Metanephros (tissue), 2 donors: ENCODE measurements around the gene SURF6. TPM values are rescaled to one million over a fixed set of nuclear protein-coding genes. Genes with fewer than 3 reads are reported as not detected.

Experiments
- small RNA-seq: library from RNA; depleted of rRNA; stranded (forward); fragments of <200 nt; gene quantifications from one replicate; pipeline ENCODE3, GENCODE V24; 2014; ENCODE audit warnings: low replicate concordance
- total RNA-seq: library from RNA; depleted of rRNA; stranded (reverse); fragments of >200 nt; gene quantifications from one replicate; pipeline ENCODE4 v1.2.3, GENCODE V29; 2014

The SURF6 gene
- total RNA-seq = 18.0 TPM

GRCh38 chr9:133335924-133336811, at the start of gene SURF6:
Gene SURF6, minus strand, starts transcription at chr9:133336188. Its CDS starts 56 bp downstream, at chr9:133336132.

DNA sequence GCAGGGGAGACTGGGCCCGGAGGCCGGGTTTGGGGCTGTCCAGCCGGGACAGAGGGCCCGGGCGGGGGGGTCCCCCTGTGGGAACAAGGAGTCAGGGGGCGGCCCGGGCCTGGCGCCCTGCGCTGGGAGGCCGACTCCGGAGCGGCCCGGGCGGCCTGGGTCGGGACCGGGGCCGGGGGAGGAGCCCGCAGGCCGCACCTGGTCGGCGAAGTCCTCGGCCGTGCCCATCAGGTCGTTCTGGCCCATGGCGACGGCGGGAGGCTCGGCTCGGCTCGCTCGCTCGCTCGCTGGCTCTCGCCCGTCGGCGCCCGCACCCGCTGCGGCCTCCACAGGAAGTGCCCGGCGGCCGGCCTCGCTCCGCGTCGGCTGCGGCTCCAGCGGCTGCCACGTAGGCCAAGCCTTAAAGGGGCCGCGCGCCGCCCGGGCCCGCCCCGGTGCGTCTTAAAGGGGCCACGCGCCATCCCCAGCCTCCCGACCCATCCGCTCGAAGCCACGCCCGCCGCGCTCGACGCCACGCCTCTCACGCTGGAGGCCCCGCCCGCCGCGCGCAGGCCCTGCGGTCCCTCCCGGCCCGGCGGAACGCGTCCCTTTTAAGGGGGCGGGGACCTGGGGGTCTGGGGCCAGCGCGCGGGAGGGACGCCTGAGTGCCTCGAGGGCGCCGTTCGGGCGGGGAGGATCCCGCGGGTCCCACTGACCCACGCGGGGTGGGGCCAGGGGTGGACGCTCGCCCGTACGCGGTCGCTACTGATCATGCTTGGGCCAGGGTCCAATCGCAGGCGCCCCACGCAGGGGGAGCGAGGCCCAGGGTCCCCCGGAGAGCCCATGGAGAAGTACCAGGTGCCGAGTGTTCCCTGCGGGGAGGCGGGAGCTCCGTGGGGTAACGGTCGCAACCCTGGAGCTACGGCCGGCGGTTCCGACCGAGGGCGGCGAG, 40.0 kb upstream of the SURF6 start, which contains the start of the genes STKLD1 and SURF4:
Gene STKLD1 (plus strand): TSS at position 643 of the 931 bp plus-strand sequence. CDS start 108 bp downstream, at position 751.
Gene SURF4 (minus strand): TSS at position 337 of the 931 bp plus-strand sequence. CDS start 91 bp downstream, at position 246.

DNA sequence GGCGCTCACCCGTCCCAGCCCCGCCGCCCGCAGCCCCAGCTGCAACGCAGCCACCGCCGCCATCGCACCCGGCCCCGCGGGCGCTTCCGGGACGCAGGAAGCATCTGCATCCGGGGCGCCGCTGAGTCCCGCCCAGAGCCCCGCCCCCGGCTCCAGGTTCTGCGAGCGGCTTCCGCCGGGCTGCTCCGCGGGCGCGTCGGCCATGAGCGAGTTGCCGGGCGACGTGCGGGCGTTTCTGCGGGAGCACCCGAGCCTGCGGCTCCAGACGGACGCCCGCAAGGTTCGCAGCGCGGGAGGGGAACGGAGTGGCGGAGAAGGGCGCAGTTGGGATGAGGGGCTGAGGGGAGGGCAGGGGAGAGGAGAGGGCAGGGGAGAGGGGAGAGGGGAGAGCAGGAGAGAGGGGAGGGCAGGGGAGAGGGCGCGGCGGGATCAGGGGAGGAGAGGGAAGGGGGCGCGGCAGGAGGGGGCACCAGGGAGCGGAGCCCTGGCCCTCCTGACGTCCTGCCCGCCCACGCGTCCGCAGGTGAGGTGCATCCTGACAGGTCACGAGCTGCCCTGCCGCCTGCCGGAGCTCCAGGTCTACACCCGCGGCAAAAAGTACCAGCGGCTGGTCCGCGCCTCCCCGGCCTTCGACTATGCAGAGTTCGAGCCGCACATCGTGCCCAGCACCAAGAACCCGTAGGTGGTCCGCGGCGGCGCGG, 20.6 kb upstream of the SURF6 start, which contains the start of the genes SURF1 and SURF2:
Gene SURF1 (minus strand): TSS at position 97 of the 701 bp plus-strand sequence. CDS start 34 bp downstream, at position 63.
Gene SURF2 (plus strand): TSS at position 160 of the 701 bp plus-strand sequence. CDS start 43 bp downstream, at position 203.

GRCh38 chr9:133347985-133348717, 12.2 kb upstream of the SURF6 start, which contains the start of the genes MED22 and RPL7A:
Gene MED22, minus strand, starts transcription at chr9:133348131. Its CDS starts 1,469 bp downstream, at chr9:133346662.
Gene RPL7A, plus strand, starts transcription at chr9:133348218. Its CDS starts 26 bp downstream, at chr9:133348244.

Small RNA genes lying within 50 kb of the gene (small RNA-seq; reads per million reads assigned to genes)
- gene RF00019 (not detected), gene SNORD24 (not detected), gene SNORD36A (not detected), gene SNORD36B (not detected), gene SNORD36C (not detected)

Other genes with a start within 250 kb of the SURF6 start
- gene RALGDS, start 214.9 kb downstream of the SURF6 start, total RNA-seq = 42.4 TPM
- gene GBGT1, start 172.3 kb downstream of the SURF6 start, total RNA-seq = 5.6 TPM
- gene OBP2B, start 126.9 kb downstream of the SURF6 start, total RNA-seq = not detected
- 5.1 TPM for gene ABO, start 61.0 kb downstream of the SURF6 start, total RNA-seq
- gene MED22, start 11.9 kb upstream of the SURF6 start, total RNA-seq = 27.1 TPM
- gene RPL7A, start 12.0 kb upstream of the SURF6 start, total RNA-seq = 1,659 TPM
- gene SURF1, start 20.3 kb upstream of the SURF6 start, total RNA-seq = 29.8 TPM
- gene SURF2, start 20.4 kb upstream of the SURF6 start, total RNA-seq = 22.6 TPM
- gene SURF4, start 39.9 kb upstream of the SURF6 start, total RNA-seq = 148 TPM
- gene STKLD1, start 40.2 kb upstream of the SURF6 start, total RNA-seq = 2.0 TPM
- 15.8 TPM for gene REXO4, start 81.8 kb upstream of the SURF6 start, total RNA-seq
- 6.0 TPM for gene ADAMTS13, start 86.2 kb upstream of the SURF6 start, total RNA-seq
- gene CACFD1, start 123.8 kb upstream of the SURF6 start, total RNA-seq = 23.3 TPM
- gene SLC2A6, start 142.9 kb upstream of the SURF6 start, total RNA-seq = 4.0 TPM
- gene MYMK, start 188.8 kb upstream of the SURF6 start, total RNA-seq = 2.8 TPM
- 8.9 TPM for gene ADAMTSL2, start 198.5 kb upstream of the SURF6 start, total RNA-seq